ENCODE results near the gene MTCH1. TPM values are rescaled to one million over a fixed set of nuclear protein-coding genes. Genes with fewer than 3 reads are reported as not detected.
A peak's percentile ranks its signal among the peaks of the same experiment; 100 is the strongest.

MTCH1 gene
- total RNA-seq, 1 experiment from 2014 or later: 204 TPM

DNA sequence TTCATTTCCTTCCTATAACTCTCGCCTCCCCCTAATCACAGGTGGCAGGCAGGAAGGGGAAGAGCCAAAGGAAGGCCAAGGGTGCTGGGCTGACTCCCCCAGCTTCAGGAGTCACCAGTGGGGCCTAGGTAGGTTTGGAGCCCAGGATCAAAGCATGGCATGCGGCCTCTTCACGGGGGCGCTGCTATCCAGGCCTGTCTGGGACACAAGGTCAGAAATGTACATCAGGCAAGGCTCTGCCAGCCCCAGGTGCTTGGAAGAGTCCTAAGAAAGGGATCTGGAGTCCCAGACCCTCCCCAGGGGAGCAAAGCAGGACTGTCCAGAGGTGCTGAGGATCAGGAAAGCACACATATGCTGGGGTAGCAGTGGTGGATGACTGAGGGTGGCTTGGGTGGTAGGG is 21.1 kb downstream of the MTCH1 start:
- no peak for ATAC-seq
- CTCF ChIA-PET: interaction anchor here (1.2 to 2.5 kb wide), 4 partner anchors 50 to 79 kb away, joined by 3 to 12 read pairs (median 7); partner anchors contain the start of gene C6orf89
- peak overlapping the region; percentile 20; the same call in 1 of the 2 replicates for H3K27ac Mint-ChIP-seq

DNA sequence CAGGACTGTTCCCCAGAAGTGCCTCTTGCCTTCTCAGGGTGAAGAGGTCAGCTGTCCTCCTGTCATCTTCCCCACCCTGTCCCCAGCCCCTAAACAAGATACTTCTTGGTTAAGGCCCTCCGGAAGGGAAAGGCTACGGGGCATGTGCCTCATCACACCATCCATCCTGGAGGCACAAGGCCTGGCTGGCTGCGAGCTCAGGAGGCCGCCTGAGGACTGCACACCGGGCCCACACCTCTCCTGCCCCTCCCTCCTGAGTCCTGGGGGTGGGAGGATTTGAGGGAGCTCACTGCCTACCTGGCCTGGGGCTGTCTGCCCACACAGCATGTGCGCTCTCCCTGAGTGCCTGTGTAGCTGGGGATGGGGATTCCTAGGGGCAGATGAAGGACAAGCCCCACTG is 21.6 kb downstream of the MTCH1 start:
- Mint-ChIP-seq H3K36me3 (peaks cover 16% of the 10 kb centered on the region), H3K27me3 (ENCODE audit: low read depth) (no peaks in the 10 kb centered on the region), H3K27ac (no peak overlapping the region), H3K4me1 (peaks cover 15% of the 10 kb centered on the region), H3K9me3 (no peaks in the 10 kb centered on the region), H3K4me3 (no peak overlapping the region)
- TF ChIP-seq CREB1 (CRISPR knock-in tag; IDR thresholded peaks at IDR 0.05) (no peak), FOXP1 (CRISPR knock-in tag; IDR thresholded peaks at IDR 0.05; ENCODE audit: borderline replicate concordance) (no peak), EMX1 (CRISPR knock-in tag; IDR thresholded peaks at IDR 0.05) (no peak)
- TF ChIP-seq, protein P1, sequence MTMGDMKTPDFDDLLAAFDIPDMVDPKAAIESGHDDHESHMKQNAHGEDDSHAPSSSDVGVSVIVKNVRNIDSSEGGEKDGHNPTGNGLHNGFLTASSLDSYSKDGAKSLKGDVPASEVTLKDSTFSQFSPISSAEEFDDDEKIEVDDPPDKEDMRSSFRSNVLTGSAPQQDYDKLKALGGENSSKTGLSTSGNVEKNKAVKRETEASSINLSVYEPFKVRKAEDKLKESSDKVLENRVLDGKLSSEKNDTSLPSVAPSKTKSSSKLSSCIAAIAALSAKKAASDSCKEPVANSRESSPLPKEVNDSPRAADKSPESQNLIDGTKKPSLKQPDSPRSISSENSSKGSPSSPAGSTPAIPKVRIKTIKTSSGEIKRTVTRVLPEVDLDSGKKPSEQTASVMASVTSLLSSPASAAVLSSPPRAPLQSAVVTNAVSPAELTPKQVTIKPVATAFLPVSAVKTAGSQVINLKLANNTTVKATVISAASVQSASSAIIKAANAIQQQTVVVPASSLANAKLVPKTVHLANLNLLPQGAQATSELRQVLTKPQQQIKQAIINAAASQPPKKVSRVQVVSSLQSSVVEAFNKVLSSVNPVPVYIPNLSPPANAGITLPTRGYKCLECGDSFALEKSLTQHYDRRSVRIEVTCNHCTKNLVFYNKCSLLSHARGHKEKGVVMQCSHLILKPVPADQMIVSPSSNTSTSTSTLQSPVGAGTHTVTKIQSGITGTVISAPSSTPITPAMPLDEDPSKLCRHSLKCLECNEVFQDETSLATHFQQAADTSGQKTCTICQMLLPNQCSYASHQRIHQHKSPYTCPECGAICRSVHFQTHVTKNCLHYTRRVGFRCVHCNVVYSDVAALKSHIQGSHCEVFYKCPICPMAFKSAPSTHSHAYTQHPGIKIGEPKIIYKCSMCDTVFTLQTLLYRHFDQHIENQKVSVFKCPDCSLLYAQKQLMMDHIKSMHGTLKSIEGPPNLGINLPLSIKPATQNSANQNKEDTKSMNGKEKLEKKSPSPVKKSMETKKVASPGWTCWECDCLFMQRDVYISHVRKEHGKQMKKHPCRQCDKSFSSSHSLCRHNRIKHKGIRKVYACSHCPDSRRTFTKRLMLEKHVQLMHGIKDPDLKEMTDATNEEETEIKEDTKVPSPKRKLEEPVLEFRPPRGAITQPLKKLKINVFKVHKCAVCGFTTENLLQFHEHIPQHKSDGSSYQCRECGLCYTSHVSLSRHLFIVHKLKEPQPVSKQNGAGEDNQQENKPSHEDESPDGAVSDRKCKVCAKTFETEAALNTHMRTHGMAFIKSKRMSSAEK (CRISPR knock-in tag; IDR thresholded peaks at IDR 0.05; ENCODE audit: borderline replicate concordance): no peak
- TF ChIP-seq, protein P2, sequence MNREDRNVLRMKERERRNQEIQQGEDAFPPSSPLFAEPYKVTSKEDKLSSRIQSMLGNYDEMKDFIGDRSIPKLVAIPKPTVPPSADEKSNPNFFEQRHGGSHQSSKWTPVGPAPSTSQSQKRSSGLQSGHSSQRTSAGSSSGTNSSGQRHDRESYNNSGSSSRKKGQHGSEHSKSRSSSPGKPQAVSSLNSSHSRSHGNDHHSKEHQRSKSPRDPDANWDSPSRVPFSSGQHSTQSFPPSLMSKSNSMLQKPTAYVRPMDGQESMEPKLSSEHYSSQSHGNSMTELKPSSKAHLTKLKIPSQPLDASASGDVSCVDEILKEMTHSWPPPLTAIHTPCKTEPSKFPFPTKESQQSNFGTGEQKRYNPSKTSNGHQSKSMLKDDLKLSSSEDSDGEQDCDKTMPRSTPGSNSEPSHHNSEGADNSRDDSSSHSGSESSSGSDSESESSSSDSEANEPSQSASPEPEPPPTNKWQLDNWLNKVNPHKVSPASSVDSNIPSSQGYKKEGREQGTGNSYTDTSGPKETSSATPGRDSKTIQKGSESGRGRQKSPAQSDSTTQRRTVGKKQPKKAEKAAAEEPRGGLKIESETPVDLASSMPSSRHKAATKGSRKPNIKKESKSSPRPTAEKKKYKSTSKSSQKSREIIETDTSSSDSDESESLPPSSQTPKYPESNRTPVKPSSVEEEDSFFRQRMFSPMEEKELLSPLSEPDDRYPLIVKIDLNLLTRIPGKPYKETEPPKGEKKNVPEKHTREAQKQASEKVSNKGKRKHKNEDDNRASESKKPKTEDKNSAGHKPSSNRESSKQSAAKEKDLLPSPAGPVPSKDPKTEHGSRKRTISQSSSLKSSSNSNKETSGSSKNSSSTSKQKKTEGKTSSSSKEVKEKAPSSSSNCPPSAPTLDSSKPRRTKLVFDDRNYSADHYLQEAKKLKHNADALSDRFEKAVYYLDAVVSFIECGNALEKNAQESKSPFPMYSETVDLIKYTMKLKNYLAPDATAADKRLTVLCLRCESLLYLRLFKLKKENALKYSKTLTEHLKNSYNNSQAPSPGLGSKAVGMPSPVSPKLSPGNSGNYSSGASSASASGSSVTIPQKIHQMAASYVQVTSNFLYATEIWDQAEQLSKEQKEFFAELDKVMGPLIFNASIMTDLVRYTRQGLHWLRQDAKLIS (CRISPR knock-in tag; IDR thresholded peaks at IDR 0.05; ENCODE audit: borderline replicate concordance): no peak
- TF ChIP-seq, protein P3, sequence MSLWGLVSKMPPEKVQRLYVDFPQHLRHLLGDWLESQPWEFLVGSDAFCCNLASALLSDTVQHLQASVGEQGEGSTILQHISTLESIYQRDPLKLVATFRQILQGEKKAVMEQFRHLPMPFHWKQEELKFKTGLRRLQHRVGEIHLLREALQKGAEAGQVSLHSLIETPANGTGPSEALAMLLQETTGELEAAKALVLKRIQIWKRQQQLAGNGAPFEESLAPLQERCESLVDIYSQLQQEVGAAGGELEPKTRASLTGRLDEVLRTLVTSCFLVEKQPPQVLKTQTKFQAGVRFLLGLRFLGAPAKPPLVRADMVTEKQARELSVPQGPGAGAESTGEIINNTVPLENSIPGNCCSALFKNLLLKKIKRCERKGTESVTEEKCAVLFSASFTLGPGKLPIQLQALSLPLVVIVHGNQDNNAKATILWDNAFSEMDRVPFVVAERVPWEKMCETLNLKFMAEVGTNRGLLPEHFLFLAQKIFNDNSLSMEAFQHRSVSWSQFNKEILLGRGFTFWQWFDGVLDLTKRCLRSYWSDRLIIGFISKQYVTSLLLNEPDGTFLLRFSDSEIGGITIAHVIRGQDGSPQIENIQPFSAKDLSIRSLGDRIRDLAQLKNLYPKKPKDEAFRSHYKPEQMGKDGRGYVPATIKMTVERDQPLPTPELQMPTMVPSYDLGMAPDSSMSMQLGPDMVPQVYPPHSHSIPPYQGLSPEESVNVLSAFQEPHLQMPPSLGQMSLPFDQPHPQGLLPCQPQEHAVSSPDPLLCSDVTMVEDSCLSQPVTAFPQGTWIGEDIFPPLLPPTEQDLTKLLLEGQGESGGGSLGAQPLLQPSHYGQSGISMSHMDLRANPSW (CRISPR knock-in tag; conservative IDR thresholded peaks at IDR 0.05; ENCODE audit: low read depth): no peak
- TF ChIP-seq, protein P4, sequence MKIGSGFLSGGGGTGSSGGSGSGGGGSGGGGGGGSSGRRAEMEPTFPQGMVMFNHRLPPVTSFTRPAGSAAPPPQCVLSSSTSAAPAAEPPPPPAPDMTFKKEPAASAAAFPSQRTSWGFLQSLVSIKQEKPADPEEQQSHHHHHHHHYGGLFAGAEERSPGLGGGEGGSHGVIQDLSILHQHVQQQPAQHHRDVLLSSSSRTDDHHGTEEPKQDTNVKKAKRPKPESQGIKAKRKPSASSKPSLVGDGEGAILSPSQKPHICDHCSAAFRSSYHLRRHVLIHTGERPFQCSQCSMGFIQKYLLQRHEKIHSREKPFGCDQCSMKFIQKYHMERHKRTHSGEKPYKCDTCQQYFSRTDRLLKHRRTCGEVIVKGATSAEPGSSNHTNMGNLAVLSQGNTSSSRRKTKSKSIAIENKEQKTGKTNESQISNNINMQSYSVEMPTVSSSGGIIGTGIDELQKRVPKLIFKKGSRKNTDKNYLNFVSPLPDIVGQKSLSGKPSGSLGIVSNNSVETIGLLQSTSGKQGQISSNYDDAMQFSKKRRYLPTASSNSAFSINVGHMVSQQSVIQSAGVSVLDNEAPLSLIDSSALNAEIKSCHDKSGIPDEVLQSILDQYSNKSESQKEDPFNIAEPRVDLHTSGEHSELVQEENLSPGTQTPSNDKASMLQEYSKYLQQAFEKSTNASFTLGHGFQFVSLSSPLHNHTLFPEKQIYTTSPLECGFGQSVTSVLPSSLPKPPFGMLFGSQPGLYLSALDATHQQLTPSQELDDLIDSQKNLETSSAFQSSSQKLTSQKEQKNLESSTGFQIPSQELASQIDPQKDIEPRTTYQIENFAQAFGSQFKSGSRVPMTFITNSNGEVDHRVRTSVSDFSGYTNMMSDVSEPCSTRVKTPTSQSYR (CRISPR knock-in tag; IDR thresholded peaks at IDR 0.05): no peak
- CTCF ChIA-PET: interaction anchor here (0.5 to 2.5 kb wide), 6 partner anchors 50 to 187 kb away, joined by 3 to 12 read pairs (median 4); partner anchors contain the start of gene C6orf89
- DNase-seq (ENCODE audit: low spot score) (peak; percentile 8), ATAC-seq (no peak)
- POLR2A ChIA-PET: no interaction called here

More for the DNA sequence above, 21.1 kb downstream of the MTCH1 start:
- Mint-ChIP-seq H3K27me3 (ENCODE audit: low read depth) (no peaks in the 10 kb centered on the region), H3K36me3 (peaks cover 22% of the 10 kb centered on the region), H3K4me1 (peaks cover 15% of the 10 kb centered on the region), H3K4me3 (no peak overlapping the region), H3K9me3 (no peaks in the 10 kb centered on the region)
- DNase-seq (ENCODE audit: low spot score): peak; percentile 1
- TF ChIP-seq RELA (CRISPR knock-in tag; IDR thresholded peaks at IDR 0.05; ENCODE audit: borderline replicate concordance) (no peak), ZNF423 (CRISPR knock-in tag; IDR thresholded peaks at IDR 0.05) (no peak), ATF1 (CRISPR knock-in tag; IDR thresholded peaks at IDR 0.05) (no peak), TCF7 (CRISPR knock-in tag; IDR thresholded peaks at IDR 0.05; ENCODE audit: low read depth) (no peak), NR3C1 (CRISPR knock-in tag; conservative IDR thresholded peaks at IDR 0.05; ENCODE audit: low read depth) (no peak)
- TF ChIP-seq, protein P4 (CRISPR knock-in tag; IDR thresholded peaks at IDR 0.05): no peak
- POLR2A ChIA-PET: no interaction called here
